Measurements from ENCODE around the gene CRHR1. TPM values are rescaled to one million over a fixed set of nuclear protein-coding genes. Genes with fewer than 3 reads are reported as not detected.

The CRHR1 gene
- total and polyA plus RNA-seq, 10 of the 15 experiments (the other 5 are each of a cell fraction or from before 2014, with no cell fraction given) = 0.08 TPM; not detected in 9

DNA sequence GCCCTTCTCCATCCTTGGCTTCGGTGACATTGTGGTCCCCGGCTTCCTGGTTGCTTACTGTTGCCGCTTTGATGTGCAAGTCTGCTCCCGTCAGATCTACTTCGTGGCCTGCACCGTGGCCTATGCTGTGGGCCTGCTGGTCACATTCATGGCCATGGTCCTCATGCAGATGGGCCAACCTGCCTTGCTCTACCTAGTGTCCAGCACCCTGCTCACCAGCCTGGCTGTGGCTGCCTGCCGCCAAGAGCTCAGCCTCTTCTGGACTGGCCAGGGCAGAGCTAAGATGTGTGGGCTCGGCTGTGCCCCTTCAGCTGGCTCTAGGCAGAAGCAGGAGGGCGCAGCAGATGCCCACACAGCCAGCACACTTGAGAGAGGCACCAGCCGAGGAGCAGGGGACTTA is 62.1 kb downstream of the CRHR1 start:
- Histone ChIP-seq H3K79me2 (ENCODE audit: control insufficient read depth, insufficient read depth, low read length) (no peaks in the 10 kb centered on the region), H3K36me3 (ENCODE audit: control insufficient read depth in 2 of 2, insufficient read depth in 2 of 2, low read length in 1 of 2) (no peaks in the 10 kb centered on the region), H3K4me3 (no peak overlapping the region), H3K27me3 (replicated peaks in 1 of 2; ENCODE audit: control insufficient read depth in 2 of 2, insufficient read depth in 2 of 2, low read length in 1 of 2) (no peaks in the 10 kb centered on the region; a peak in 1 of 4 replicates), H4K20me1 (ENCODE audit: control insufficient read depth, insufficient read depth) (no peaks in the 10 kb centered on the region), H3K4me1 (ENCODE audit: control insufficient read depth, insufficient read depth, low read length) (no peaks in the 10 kb centered on the region), H2AFZ (ENCODE audit: control insufficient read depth, low read depth, low read length) (no peak overlapping the region), H3K27ac (ENCODE audit: control insufficient read depth, insufficient read depth) (no peak overlapping the region), H3K9ac (ENCODE audit: control insufficient read depth, insufficient read depth, low read length) (no peak overlapping the region), H3K4me2 (ENCODE audit: control insufficient read depth, insufficient read depth) (no peak overlapping the region), H3K9me3 (replicated peaks; ENCODE audit: control insufficient read depth, insufficient read depth, low read length) (no peaks in the 10 kb centered on the region)
- DNase-seq (ENCODE audit: low read depth, low spot score) (no peak), FAIRE-seq (no peak), ATAC-seq (no peak)
- TF ChIP-seq NRF1 (conservative IDR thresholded peaks at IDR 0.05; ENCODE audit: low read depth, low read length) (no peak), IKZF2 (IDR thresholded peaks at IDR 0.05) (no peak), NR2C2 (IDR thresholded peaks at IDR 0.05; ENCODE audit: borderline replicate concordance, control insufficient read depth, insufficient read length, low read depth) (no peak), SP1 (IDR thresholded peaks at IDR 0.05; ENCODE audit: low read depth, low read length) (no peak), NFYB (IDR thresholded peaks at IDR 0.05; ENCODE audit: insufficient read depth, low read depth, low read length) (no peak), MXI1 (IDR thresholded peaks at IDR 0.05; ENCODE audit: low read depth, low read length) (no peak), SMAD5 (IDR thresholded peaks at IDR 0.05; ENCODE audit: low read depth) (no peak)
- TF ChIP-seq, protein P1, sequence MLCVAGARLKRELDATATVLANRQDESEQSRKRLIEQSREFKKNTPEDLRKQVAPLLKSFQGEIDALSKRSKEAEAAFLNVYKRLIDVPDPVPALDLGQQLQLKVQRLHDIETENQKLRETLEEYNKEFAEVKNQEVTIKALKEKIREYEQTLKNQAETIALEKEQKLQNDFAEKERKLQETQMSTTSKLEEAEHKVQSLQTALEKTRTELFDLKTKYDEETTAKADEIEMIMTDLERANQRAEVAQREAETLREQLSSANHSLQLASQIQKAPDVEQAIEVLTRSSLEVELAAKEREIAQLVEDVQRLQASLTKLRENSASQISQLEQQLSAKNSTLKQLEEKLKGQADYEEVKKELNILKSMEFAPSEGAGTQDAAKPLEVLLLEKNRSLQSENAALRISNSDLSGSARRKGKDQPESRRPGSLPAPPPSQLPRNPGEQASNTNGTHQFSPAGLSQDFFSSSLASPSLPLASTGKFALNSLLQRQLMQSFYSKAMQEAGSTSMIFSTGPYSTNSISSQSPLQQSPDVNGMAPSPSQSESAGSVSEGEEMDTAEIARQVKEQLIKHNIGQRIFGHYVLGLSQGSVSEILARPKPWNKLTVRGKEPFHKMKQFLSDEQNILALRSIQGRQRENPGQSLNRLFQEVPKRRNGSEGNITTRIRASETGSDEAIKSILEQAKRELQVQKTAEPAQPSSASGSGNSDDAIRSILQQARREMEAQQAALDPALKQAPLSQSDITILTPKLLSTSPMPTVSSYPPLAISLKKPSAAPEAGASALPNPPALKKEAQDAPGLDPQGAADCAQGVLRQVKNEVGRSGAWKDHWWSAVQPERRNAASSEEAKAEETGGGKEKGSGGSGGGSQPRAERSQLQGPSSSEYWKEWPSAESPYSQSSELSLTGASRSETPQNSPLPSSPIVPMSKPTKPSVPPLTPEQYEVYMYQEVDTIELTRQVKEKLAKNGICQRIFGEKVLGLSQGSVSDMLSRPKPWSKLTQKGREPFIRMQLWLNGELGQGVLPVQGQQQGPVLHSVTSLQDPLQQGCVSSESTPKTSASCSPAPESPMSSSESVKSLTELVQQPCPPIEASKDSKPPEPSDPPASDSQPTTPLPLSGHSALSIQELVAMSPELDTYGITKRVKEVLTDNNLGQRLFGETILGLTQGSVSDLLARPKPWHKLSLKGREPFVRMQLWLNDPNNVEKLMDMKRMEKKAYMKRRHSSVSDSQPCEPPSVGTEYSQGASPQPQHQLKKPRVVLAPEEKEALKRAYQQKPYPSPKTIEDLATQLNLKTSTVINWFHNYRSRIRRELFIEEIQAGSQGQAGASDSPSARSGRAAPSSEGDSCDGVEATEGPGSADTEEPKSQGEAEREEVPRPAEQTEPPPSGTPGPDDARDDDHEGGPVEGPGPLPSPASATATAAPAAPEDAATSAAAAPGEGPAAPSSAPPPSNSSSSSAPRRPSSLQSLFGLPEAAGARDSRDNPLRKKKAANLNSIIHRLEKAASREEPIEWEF (IDR thresholded peaks at IDR 0.05; ENCODE audit: insufficient replicate concordance, low read depth, low read length) = no peak
- ChIA-PET CTCF (no interaction called here), SMC1A (ENCODE audit: uncharacterized antibody, unreplicated experiment) (no interaction called here), RAD21 (ENCODE audit: unreplicated experiment) (no interaction called here), POLR2A (no interaction called here)
- 53% methylated on average over 10 of the region's 10 CpGs for WGBS (ENCODE audit: insufficient coverage, insufficient replicate concordance, low lambda C conversion rate, missing lambda C conversion rate)
- no TSS peak for BruUV-seq (replicated peaks)
- in situ Hi-C loops (cut with MboI) (loop anchor here (25.0 kb wide), 1 partner anchor 434 kb away; no protein-coding TSS in a partner anchor), intact Hi-C loops (cut with micrococcal nuclease; ENCODE audit: unreplicated experiment) (no loop called here)

Measured in GM12878 (cell line).